Skeletal muscle cell (primary cell): ENCODE data around the gene FGF11.

Source experiments
- DNase-seq: peaks from one replicate; pipeline ENCODE4 v3.0.0-alpha.2; 2010; ENCODE audit warnings: low read depth
- H3K4me3 ChIP-seq: 2 replicates; pipeline ENCODE4 v1.5.1; 2011; ENCODE audit warnings: low read depth, mild to moderate bottlenecking, control low read depth, low read length, moderate library complexity

FGF11 gene

DNA sequence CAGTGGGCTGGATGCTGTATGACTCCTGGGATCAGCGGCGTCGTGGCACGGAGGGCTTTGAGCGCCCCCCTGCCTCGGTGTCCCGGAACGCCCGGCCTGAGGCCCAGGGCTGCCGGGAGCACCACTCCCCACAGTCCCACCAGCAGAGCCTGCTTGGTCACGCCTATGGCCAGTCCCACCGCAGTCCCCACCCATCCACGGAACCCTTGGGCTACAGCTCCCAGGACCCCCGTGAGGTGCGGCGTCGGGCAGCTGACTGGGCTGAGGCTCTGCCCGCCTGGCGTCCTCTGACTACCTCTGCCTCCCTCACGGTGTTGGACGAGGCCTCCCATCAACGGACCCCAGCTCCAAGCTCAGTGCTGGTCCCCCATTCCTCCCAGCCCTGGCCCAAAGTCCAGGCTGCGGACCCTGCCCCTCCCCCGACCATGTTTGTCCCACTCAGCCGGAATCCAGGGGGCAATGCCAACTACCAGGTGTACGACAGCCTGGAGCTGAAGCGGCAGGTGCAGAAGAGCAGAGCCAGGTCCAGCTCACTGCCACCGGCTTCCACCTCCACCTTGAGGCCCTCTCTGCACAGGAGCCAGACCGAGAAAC, 12.3 kb upstream of the FGF11 start:
- H3K4me3 ChIP-seq, result no peak overlapping the region
- DNase-seq, result no peak

DNA sequence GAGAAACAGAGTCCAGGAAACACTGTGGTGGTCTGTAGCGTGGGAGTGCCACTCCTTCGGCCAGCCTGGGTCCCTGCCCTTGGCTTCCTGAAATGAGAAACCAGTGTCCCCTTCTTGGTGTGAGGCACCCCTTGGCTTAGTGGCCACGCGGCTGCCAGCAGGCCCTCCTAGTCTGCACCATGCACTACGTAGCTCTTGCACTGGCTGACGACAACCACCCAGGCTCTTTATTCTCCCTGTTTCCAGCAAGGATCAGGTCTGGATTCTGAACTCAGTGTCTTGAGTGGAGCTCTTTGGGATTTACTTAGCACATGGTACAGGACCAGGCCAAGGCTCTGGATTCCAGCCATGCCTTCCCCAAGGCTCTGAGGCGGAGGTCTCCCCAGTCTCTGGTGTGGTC, 11.8 kb upstream of the FGF11 start:
- no peak for DNase-seq
- H3K4me3 ChIP-seq, result no peak overlapping the region

DNA sequence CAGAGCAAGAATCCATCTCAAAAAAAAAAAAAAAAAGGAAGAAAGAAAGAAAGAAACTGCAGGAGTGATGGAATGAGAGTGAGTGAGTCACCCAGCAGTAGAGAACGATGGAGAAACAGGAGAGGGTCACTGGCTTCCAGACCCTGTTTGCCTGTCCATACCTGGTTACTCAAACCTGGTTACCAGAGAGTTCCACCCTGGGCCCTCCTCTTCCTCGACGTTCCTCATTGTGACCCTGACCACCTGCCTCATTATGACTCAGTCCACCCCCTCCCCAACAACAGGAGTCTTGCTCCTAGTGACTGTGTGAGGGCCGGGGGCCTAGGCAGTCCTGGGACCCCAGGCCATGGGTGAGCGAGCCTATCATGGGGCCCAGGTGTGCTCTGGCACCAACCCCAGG, 10.8 kb upstream of the FGF11 start, which contains the start of gene SPEM3:
SPEM3 (plus strand) TSS at position 301 of the 400 bp plus-strand sequence; CDS start at position 347, 46 bp downstream.
- DNase-seq, result no peak
- no peak within 1 kb of the TSS for H3K4me3 ChIP-seq

DNA sequence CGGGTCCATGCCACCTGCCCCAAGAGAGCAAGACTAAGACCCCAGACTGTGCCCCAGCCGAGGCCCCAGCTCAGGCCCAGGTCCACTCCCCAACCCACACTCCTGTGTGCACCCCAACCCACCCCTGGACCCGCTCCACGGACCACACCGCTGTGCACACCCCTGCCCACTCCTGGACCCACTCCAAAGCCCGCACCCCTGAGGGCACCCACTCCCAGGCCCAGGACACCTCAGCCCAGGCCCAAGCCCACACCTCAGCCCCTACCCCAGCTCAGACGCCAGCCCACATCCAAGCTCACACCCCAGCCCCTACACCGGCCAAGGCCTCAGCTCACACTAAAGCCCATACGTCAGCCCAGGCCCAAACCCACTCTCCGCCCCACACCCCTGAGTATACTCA, 9.6 kb upstream of the FGF11 start:
- no peak overlapping the region for H3K4me3 ChIP-seq
- no peak for DNase-seq

DNA sequence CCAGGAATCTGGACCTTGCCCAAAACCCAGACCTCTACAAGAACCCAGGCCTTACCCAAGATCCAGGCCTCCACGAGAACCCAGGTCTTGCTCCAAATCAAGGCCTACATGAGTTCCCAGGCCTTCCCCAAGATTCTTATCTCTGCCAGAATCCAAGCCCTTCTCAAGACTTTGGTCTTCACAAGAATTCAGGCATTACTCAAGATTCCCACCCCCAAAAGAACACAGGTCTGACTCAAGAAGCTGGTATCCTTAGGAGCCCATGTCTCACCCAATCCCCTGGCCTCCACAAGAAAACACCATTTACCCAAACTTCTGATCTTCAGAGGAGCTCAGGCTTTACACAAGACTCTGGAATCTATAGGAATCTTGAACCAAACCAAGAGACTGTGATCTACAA, 8.1 kb upstream of the FGF11 start:
- H3K4me3 ChIP-seq, result no peak overlapping the region
- no peak for DNase-seq

DNA sequence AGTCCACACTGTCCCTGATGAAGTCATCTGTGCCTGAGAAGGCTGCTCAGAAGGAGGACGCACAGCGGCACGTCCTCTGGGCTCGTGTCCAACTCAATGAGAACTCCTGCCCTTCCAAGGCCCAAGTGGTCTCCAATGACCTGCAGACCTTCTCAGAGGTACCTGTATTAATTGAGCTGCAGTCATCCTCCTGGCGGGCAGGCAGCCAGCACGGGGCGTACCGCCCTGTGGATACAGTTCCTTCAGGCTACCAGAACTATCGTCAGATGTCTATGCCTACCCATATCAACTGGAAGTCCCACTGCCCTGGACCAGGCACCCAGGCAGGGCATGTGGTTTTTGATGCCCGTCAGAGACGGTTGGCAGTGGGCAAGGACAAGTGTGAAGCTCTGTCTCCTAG, 7.0 kb upstream of the FGF11 start:
- no peak for DNase-seq
- no peak overlapping the region for H3K4me3 ChIP-seq

DNA sequence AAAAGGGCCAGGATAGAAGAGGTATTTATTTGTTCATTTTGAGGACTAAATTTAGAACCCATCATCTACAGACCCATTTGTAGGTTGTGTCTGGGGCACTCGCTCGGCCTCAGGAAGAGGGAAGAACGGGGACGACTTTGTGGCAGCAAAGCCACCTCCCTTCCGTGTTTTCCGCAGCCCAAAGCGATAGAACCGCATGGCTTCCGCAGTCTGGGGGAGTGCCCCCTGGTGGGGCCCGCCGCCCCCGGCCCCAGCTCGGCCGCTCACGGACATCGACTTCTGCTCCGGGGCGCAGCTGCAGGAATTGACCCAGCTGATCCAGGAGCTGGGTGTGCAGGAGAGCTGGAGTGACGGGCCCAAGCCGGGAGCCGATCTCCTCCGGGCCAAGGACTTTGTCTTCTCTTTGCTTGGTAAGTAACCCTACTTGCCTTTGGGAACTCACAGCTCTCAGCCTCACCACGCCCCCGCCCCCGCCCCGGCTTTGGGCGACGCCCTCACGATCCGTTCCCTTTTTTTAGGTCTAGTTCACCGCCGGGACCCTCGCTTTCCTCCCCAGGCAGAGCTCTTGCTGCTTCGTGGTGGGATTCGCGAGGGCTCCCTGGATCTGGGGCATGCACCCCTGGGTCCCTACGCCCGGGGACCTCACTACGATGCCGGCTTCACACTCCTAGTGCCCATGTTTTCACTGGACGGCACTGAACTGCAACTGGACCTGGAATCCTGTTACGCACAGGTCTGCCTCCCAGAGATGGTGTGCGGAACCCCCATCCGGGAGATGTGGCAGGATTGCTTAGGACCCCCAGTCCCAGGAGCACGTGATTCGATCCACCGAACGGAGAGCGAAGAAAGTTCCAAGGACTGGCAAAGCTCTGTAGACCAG, 3.4 kb upstream of the FGF11 start:
- no peak for DNase-seq
- H3K4me3 ChIP-seq, result peak overlapping the region; percentile 61

DNA sequence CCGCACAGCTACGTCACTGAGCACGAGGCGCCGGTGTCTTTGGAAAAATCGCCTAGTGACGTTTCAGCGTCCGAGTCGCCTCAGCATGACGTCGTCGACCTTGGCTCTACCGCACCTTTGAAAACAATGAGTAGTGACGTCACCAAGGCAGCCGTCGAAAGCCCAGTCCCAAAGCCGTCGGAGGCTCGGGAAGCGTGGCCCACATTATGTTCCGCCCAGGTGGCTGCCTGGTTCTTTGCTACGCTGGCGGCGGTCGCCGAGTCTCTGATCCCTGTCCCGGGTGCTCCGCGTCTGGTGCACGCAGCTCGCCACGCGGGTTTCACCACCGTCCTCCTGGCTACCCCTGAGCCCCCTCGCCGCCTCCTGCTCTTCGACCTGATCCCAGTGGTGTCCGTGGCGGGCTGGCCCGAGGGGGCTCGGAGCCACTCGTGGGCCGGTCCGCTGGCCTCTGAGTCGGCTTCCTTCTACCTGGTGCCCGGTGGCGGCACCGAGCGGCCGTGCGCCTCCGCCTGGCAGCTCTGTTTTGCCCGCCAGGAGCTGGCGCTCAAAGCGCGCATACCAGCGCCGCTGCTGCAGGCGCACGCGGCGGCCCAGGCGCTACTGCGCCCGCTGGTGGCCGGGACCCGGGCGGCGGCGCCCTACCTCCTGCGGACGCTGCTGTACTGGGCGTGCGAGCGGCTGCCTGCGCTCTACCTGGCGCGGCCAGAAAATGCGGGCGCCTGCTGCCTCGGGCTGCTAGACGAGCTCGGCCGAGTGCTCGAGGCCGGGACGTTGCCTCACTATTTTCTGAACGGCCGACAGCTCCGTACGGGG, 2.5 kb upstream of the FGF11 start:
- peak overlapping the region; percentile 61 for H3K4me3 ChIP-seq
- DNase-seq, result no peak

DNA sequence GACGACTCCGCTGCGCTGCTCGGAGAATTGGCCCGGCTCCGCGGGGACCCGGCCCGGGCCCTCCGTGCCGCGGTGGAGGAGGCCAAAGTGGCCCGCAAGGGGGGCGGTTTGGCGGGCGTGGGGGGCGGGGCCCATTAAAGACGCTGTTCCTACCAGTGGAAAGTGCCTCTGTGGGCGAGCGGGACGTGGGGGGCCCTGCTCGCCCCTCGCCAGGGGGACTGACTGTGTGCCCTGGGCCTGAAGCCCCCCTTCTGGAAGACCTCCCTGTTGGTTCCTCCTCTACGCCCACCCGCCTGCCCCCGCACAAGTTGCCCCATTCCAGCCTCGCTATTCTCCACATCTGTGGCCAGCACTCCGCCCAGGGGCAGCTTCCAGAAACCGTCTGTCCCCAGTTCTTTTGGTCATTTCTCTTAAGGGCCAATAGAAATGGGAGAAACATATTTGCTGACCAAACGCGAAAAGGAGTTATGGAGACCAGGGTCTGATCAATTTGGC, 1.9 kb upstream of the FGF11 start:
- no peak for DNase-seq
- peak overlapping the region; percentile 61 for H3K4me3 ChIP-seq

DNA sequence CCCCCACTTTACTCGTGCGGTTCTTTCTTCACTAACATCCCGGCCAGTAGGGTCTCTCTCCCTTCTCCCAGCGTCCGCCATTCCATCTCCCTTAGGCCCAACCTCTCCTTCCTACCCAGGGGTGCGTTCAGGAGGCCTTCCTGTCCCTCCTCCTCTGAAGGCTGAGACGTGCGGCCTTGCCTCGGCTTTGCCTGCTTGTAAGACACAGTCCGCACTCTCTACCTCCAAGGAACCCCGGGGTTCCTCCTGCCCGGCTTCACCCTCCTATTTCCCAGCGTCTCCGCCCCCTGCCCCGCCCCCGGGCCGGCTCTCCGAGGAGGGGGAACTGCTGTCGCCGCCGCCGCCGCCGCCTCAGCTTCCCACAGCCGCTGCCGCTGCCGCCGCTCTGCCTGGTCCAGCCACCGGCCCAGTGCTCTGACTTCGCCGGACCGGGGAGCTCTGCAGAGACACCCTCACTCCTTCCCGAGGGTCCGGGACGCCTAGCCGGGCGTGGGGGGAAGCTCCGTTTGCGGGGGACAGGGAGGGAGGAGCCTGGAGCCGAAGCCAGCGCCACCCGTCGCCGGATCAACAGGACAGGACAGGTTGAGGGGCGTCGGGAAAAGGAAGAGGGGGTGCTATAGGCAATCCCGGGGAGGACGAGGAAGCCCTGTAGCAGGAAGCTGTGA, 1.2 kb upstream of the FGF11 start:
- H3K4me3 ChIP-seq, result peak overlapping the region; percentile 61
- DNase-seq, result no peak

DNA sequence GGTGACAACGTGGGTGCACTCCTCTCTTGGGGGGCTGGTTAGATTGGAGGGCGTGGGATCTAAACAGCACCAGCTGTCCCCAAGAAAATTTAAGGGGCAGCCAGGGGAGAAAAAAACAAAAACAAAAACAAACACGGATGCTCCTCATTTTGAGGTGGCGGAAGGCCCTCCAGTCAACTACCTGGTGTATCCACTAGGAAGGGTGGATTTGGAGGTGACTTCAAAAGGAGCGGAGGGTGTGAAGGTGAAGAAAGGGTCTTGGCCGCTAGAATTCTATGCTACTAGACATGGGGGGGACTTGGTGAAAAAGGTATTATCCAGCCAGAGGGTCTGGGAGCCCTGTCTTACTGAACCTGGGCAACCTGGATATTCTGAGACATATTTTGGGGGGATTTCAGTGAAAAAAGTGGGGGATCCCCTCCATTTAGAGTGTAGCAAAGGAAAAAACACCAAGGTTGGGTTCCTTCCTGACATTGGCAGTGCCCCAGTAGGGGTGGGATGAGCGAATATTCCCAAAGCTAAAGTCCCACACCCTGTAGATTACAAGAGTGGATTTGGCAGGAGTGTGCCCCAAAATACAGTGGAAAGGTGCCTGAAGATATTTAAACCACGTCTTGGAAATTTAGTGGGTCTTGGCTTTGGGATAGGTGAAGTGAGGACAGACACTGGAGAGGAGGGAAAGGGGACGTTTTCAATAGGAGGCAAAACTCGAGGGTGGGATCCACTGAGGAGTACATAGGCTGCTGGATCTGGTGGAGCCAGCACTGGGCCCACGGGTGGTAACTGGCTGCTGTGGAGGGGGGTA, 454 bp upstream of the FGF11 start:
- no peak for DNase-seq
- peak overlapping the region; percentile 61 for H3K4me3 ChIP-seq

DNA sequence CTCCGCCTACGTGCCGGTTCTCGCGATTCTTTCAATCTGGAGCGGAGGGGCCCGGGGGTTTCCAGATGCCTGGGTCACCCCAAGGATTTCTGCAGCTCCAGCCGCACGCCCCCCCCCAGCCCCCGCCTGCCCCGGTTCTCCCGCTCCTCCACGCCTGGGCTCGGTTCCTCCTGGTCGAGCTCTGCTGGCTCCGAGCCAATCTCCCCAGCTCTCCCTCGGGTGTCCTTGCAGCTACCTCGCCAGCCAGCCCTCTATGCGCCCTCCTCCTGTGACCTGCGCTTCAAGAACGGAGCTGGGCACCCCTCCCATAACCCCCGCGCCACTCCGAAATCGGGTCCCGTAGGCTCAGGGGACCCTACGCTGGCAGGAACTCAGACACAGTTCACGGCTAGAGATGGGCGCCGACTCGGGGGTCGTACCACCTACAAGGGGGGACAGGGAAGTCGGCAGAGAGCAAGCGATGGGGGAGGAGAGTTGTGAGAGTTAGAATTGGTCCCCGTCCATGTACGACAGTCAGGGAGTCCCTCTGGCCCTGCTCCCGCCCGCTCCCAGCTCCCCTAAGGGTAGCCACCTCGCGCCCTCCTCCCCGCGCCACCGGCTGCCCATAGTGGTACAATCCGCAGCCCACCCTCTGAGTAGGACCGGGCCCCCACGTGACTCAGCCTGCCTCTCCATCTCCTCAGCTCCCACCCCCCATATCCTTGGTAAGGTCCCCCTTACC, 961 bp downstream of the FGF11 start:
- DNase-seq, result no peak
- peak overlapping the region; percentile 61 for H3K4me3 ChIP-seq

DNA sequence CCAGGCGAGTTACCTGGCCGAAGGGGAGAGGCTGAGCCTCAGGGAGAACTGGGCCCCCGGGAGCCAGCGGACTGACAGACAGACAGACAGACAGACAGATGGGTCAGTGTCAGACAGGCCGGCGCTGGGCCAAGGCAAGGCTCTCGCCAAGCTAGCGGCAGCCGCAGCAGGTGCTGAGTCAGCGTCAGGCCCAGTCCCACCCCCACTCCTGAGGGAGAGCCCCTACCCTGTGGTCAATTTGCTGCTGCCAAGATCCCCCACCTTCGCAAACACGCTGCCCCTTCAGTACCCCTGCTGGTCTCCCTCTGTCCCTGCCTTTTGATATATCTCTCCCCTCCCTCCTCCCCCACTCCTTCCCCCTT, 1.5 kb downstream of the FGF11 start:
- no peak for DNase-seq
- H3K4me3 ChIP-seq, result peak overlapping the region; percentile 61

DNA sequence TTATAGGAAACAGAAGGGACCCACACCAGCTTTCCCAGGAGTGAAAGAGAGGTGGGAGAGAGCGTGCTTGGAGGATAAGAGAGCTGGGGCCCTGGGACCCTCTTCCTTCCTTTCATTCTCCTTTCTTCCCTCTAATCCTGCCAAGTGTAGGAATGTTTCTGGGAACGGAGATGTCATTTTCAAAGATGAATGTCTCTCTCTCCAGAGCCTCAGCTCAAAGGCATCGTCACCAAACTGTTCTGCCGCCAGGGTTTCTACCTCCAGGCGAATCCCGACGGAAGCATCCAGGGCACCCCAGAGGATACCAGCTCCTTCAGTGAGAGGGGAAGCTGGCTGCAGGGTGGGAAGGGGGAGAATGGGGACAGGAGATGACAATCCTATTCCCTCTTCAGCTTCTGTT, 2.0 kb downstream of the FGF11 start:
- no peak overlapping the region for H3K4me3 ChIP-seq
- DNase-seq, result no peak

DNA sequence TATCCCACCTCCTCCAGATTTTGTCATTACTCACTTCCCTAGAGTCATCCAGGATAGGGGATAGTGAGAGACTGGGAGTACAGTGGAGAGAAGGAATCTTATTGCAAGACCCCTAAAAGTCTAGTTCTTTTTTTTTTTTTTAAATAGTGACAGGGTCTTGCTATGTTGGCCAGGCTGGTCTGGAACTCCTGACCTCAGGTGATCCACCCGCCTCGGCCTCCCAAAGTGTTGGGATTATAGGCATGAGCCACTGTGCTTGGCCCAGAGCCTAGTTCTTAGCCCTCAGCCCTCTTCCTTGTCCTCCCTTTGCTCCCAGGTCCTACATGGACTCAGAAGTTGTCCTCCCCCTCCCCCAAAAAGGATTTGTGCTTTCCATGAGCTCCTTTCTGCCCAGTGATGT, 2.8 kb downstream of the FGF11 start:
- no peak for DNase-seq
- H3K4me3 ChIP-seq, result no peak overlapping the region

DNA sequence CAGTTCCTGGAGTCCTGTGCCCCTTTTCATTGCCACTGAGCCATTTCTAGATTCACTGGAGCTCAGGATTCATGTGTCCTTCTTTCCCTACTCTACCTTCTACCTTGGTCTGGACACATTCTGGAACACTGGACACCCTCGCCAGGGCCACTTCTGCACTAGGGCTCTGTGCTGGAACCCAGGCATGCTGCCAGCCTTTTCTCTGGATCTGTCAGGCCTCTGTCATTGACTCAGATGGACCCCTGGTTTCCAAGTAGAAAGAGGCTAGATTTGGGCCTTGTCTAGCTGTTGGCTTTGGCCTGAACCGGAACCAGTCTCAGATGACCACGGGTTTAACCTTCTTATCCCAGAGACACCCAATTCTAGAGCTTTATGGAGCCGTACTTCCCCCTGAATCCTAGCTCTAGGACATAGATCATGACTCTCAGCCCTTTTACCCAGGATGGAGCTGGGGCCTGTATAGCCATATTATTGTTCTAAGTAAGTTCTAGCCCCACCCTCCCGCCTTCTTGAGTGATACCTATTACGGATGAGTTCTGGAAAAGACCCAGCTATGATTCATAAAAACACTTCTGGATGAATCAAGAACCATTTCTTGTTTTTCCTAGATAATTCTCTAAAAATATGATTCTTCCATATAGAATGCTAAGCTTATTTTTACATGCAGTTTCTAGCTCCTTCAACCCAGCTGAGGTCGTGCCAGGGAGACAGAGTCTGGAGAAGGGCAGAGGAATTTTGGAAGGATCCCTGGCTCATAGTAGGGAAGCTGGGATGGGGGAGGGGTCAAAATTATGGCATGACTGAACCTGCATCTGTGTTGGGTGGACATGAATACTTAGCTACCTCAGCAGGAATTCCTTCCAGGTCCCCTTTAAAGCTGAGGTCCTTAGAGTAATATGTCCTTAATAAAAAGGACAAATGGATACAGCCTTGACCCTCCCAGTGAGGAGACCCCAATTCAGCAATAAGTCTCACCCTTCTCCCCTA, 4.5 kb downstream of the FGF11 start:
- DNase-seq, result no peak

More for the DNA sequence above, 4.5 kb downstream of the FGF11 start:
- H3K4me3 ChIP-seq, result no peak overlapping the region
